ENCODE results near the gene KRTAP5-6. TPM values are rescaled to one million over a fixed set of nuclear protein-coding genes. Genes with fewer than 3 reads are reported as not detected.

KRTAP5-6 gene
- total and polyA plus RNA-seq, 8 donors, result not detected

- Histone ChIP-seq H3K4me1 (peaks cover 3 to 7% (median 5%) of the 10 kb centered on the region in 3 donors), H3K27me3 (peaks cover 0 to 3% (median 0%) of the 10 kb centered on the region in 4 donors), H3K9me3 (no peaks in the 10 kb centered on the region), H3K36me3 (no peaks in the 10 kb centered on the region), H3K27ac (no peak overlapping the region), H3K4me3 (no peak overlapping the region)
- WGBS, 2 donors, result 57 to 59% methylated on average over 22 of the region's 22 CpGs
- FAIRE-seq, result no peak
- DNase-seq, result no peak
- no peak for TF ChIP-seq CTCF (IDR thresholded peaks at IDR 0.05)
- intact Hi-C loops (cut with DNase I), result loop anchor here in 2 of 3 donors (5.0 to 10.0 kb wide), 4 partner anchors 38 to 467 kb away; no protein-coding TSS in a partner anchor
- ATAC-seq, result no peak
Measured at GRCh38 chr11:1690167-1691025, 6.6 kb upstream of the KRTAP5-6 start.

- intact Hi-C loops (cut with DNase I), result loop anchor here in 2 of 3 donors (5.0 to 10.0 kb wide), 4 partner anchors 39 to 466 kb away; no protein-coding TSS in a partner anchor
- ATAC-seq (no peak), DNase-seq (no peak), FAIRE-seq (no peak)
- 63 to 73% methylated on average over 16 of the region's 16 CpGs for WGBS, 2 donors
- H3K36me3 ChIP-seq, result no peaks in the 10 kb centered on the region
- H3K4me3 ChIP-seq, result no peak overlapping the region
- peaks cover 3 to 7% (median 5%) of the 10 kb centered on the region in 3 donors for H3K4me1 ChIP-seq
- TF ChIP-seq CTCF (IDR thresholded peaks at IDR 0.05), result no peak
- no peaks in the 10 kb centered on the region for H3K9me3 ChIP-seq
- H3K27ac ChIP-seq, result no peak overlapping the region
- peaks cover 0 to 3% (median 0%) of the 10 kb centered on the region in 4 donors for H3K27me3 ChIP-seq
Measured at GRCh38 chr11:1691026-1691877, 5.7 kb upstream of the KRTAP5-6 start.

DNA sequence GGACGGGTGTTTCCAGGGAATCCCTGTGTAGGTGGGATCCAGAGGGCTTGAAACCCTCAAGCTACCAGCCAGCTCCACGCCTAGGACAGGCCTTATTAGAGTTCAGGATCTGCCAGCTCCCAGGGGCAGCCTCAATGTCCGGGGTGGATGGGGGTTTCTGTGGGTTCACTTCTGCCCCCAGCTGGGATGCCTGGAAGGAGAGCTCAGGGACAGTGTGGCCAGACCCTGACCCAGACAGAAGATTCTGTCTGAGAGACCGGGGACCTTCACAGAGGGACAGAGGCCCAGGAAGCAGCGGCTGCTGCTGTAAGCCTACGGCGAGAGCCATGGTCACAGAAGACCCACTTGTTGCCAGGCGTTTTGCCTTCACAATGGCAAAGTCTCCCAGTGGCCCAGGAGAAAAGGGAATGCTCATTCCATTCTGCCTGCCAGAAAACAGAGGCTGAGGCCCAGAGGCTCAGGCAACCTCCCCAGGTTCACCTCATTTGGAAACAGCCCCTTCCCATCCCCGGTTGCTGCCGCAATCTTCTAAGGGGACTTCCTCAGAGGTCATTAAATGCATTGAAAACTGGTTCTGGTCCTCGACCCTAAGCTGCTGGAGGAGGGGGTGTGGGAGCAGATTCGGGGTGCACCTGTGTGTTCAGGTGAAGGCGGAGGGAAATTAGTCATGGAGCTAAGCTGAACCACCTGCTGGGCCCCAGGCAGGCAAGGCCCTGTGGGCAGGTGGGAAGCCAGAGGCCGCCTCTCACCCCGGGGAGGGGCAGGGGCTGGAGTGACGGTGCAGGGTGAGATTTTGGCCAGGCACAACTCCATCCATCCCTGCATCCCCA is 4.9 kb upstream of the KRTAP5-6 start:
- peaks cover 3 to 7% (median 5%) of the 10 kb centered on the region in 3 donors for H3K4me1 ChIP-seq
- H3K27me3 ChIP-seq, result peaks cover 0 to 3% (median 0%) of the 10 kb centered on the region in 4 donors
- 71 to 72% methylated on average over 15 to 16 of the region's 16 CpGs for WGBS, 2 donors
- intact Hi-C loops (cut with DNase I), result loop anchor here in 2 of 3 donors (5.0 to 10.0 kb wide), 4 partner anchors 40 to 465 kb away; no protein-coding TSS in a partner anchor
- no peak for DNase-seq
- TF ChIP-seq CTCF (IDR thresholded peaks at IDR 0.05), result no peak
- H3K4me3 ChIP-seq, result no peak overlapping the region
- no peak for ATAC-seq
- H3K36me3 ChIP-seq, result no peaks in the 10 kb centered on the region
- H3K27ac ChIP-seq, result no peak overlapping the region
- FAIRE-seq, result no peak
- H3K9me3 ChIP-seq, result no peaks in the 10 kb centered on the region

DNA sequence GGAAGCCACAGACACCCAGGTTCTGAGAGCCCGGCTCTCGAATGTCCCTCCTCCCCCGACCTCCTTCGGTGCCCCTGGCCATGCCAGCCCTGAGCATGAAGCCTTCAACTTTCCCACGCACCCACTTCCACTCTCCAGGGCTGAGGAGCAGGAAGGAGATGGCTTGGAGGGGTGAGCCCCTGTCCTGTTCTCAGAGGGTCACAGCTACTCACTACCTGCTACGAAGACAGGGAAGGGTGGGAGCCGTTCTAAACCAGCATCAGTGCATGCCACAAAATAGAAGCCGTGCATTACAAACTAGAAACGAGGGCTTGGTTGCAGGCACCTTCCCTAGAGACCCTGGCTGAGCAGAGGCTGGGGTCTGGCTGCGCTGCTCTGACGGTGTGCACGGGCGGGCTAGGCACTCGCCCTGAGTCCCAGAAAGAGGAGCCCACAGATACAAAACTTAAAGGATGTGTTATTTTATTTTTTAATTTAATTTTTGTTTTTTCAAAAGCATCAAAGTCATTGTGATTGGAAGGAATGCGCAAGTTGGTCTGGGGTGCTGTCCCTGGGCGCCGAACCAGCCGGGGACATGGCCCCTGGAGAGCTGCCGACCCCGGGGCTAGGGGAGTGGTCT is 4.2 kb upstream of the KRTAP5-6 start:
- Histone ChIP-seq H3K4me1 (peaks cover 3 to 7% (median 5%) of the 10 kb centered on the region in 3 donors), H3K27ac (no peak overlapping the region), H3K27me3 (peaks cover 0 to 3% (median 0%) of the 10 kb centered on the region in 4 donors), H3K9me3 (no peaks in the 10 kb centered on the region), H3K4me3 (no peak overlapping the region), H3K36me3 (no peaks in the 10 kb centered on the region)
- ATAC-seq (no peak), FAIRE-seq (no peak), DNase-seq (no peak)
- no peak for TF ChIP-seq CTCF (IDR thresholded peaks at IDR 0.05)
- WGBS, 2 donors, result 31 to 33% methylated on average over 20 of the region's 20 CpGs
- intact Hi-C loops (cut with DNase I), result loop anchor here in 2 of 3 donors (5.0 to 10.0 kb wide), 4 partner anchors 41 to 464 kb away; no protein-coding TSS in a partner anchor
